GM21717 (cell line): Measurements from ENCODE around the gene CTNNA2.

Experiments
- ATAC-seq: cut with Tn5 transposase; IDR thresholded peaks from one replicate; pipeline ENCODE4 v1.9.1; 2021; ENCODE audit warnings: mild to moderate bottlenecking, moderate library complexity; ENCODE audit not compliant: unreplicated experiment

CTNNA2 gene

DNA sequence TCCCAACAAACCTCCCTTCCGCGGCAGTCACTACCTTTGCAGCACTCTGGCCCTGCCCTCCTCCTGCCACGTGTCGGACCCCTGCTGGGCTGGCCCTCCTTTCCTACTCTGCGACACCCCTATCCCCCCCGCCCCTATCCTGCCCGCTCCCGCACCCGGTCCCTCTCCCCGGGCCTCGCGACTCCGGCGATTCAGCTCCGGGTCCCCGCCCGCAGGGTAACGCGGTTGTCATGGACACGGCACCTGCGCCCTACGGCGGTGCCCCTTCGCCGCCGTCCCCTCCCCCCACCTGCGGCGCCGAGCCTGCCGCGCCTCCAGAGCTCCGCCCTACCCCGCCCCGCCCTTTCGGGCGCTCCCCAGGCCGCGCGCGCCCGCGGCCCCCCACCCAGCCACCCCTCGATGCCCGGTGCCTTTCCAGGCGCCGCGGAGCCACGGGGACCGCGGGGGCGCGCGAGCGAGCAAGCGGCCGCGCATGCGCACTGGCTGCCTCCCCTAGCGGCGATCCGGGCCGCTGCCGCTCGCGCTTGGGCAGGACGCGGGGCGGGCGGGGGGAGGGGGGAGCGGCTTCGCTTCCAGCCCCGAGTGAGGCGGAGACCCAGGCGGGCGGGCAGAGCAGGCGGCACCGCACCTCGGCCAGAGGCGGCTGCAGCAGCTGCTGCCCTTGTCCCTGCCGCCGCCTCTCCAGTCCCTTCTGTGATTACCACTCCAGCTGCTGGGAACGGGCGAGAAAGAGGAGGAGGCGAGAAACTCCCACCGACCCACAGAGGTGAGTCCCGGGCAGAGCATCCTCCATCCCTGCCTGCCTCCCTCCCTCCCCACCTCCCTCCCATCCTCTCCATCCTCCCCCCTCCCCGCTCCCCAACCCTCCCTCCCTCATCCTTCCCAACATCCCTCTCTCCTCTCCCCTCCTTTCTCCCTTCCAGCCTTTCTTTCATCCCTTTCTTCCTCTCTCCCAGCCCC, at the start of gene CTNNA2:
Gene CTNNA2, plus strand, starts transcription at position 610 of the 960 bp plus-strand sequence.
- no peak for ATAC-seq

DNA sequence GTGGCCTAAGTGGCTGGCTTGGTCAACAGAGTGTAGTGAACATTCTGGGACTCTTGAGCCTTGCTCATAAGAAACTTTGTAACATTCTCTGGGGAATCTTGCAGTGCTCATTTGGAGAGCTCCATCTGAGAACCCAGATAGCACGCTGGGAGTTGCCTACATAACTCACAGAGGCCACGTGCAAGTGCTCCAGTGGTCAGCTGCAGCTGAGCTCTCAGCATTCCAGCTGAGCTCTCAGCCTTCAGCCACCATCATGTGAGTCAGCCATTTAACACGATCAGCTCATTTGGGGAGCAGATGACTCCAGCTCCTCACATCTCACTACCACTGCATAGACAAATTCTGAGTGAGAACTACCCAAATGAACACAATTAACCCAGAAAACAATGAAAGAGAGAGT, 25.5 kb upstream of the CTNNA2 start:
- ATAC-seq, result no peak

DNA sequence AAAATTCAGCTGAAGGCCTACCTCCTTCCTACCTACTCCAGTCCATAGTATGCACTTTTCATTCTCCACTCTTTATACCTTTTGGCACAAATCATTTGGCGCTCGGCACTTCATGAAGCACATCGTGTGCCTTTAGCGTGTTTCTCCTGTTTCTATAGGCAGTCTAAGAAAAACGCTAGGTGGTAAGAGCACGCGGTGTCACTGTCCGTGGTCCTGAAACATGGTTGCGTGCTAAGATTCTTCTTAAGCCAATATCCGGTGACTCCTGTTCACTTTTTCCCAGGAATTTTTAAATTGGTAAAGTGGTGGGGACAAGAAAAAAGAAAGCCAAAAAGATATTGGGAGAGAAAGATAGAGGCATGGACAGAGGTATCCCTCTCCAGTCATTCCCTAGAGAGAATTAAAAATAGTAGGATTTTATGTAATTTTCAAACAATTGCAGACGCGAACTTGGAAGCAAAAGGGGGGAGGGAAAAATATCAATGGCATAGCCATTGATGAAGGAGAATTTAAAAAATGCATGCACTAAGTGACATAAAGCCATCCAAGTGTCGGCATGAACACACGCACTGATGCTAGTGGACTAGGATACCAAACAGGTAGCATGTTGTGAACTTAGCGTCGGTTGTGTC, 1.4 kb upstream of the CTNNA2 start:
- no peak for ATAC-seq

GRCh38 chr2:79513711-79514110, 860 bp downstream of the CTNNA2 start:
- no peak for ATAC-seq

DNA sequence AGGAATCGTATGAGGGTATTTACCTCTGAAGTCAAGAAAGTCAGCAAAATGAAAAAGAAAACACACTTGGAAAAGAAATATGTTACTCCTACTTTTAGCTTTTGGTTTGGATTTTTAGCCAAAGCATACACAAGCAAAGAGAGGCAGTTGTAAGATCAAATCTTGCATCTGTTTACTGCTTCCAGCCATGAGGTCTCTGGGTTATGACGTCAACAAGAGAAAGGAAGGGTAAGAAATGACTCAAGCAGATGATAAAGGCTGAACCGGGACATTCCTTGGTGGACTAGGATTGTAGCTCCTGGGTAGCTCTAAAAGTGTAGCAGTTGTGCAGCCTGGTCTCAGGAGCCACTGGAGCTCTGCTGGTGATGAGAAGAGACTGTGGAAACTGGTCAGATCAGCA, 16.8 kb downstream of the CTNNA2 start:
- ATAC-seq, result no peak

- no peak for ATAC-seq
Measured at GRCh38 chr2:79530443-79530842, 17.6 kb downstream of the CTNNA2 start.

DNA sequence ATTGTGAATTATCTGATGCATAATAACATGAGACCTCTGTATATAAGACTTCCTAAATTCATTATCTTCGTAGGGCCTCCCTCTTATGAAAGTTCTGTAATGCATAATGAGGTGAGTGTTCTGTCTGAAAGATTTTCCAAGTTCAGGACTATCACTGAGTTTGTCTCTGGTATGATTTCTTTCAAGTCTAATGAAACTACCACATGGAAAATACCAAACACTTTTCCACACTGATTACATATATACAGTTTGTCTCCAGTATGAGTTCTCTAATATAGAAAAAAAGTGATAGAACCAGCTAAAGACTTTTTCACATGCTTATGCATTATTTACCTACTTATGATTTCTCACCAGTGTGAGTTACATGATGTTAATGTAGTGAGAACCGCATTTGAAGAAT, 34.7 kb downstream of the CTNNA2 start:
- ATAC-seq, result no peak

- no peak for ATAC-seq
Measured at GRCh38 chr2:79552653-79553052, 39.8 kb downstream of the CTNNA2 start.

DNA sequence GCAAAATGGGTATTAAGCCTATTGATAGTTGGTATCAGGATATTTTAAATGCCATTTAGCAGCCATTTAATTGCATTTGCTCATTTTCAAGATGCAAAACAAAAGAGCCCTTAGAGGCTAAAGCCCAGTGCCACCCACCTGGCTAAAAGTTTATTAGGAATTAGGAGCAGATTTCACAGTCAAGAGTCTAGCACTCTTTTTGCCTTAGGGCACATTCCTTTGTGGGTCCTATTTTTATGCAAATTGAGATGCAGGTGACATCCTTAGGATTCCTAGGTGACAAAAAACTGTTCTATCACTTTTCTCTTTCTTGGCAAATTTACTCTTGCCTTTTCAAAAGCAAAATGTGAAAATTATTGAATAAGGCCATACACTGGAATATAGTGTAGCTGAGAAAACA, 42.0 kb downstream of the CTNNA2 start:
- ATAC-seq, result no peak

DNA sequence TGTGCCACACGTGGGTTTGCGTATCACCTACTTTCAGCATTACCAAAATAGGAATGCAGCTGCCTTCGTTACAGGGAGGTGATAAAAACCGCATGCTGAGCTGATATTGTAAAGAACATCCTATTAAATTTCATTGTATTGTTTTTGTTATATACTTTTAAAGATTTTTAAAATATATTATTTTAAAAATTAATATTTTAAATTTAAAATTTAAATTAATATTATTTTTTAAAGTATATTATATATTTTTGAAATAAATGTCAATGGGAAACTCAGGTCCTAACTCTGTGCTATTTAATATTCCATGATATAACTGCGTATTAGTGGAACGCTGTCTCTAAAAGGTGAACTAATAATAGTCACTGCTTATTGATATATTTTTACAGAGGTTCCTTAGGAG, 51.2 kb downstream of the CTNNA2 start:
- no peak for ATAC-seq

- no peak for ATAC-seq
Measured at GRCh38 chr2:79569048-79569447, 56.2 kb downstream of the CTNNA2 start.

- ATAC-seq, result no peak
Measured at GRCh38 chr2:79573895-79574674, 61.2 kb downstream of the CTNNA2 start.

DNA sequence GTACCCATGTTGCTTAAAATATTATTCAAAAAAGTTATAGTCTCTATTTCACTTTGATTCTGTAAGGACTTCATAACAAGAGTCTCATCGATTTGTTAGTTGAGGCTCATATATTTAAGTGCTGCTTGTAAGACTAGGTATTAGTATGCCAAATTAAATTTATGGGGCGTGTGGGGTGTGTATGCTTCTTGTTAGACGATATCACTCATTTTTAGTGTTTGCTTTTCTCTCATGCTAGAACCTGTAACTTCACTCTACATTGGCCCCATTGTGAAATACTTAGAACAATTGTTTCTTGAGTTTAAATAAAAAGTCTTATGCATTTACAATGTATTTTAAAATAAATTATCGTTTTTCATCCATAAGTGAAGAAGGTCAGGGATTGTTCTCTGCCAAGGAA, 63.6 kb downstream of the CTNNA2 start:
- ATAC-seq, result no peak

GRCh38 chr2:79578952-79579351, 66.1 kb downstream of the CTNNA2 start:
- no peak for ATAC-seq

DNA sequence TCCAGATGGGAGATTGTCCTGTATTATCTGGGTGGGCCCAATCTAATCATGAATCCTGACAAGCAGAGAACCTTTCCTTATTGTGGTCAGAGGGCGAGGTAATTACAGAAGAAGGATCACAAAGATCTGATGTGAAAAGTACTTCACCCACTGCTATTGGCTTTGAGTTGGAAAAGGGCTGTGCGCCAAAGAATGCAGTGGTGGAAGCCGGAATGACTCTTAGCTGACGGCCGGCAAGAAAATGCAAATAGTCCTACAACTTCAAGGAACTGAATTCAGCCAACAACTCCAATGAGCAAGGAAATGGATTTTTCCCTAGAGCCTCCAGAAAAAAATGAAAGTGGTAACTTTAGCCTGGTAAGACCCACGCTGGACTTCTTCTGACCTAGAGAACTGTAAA, 67.3 kb downstream of the CTNNA2 start:
- ATAC-seq, result no peak

- no peak for ATAC-seq
Measured at GRCh38 chr2:79585701-79586433, 73.0 kb downstream of the CTNNA2 start.

GRCh38 chr2:79591281-79591680, 78.4 kb downstream of the CTNNA2 start:
- no peak for ATAC-seq

DNA sequence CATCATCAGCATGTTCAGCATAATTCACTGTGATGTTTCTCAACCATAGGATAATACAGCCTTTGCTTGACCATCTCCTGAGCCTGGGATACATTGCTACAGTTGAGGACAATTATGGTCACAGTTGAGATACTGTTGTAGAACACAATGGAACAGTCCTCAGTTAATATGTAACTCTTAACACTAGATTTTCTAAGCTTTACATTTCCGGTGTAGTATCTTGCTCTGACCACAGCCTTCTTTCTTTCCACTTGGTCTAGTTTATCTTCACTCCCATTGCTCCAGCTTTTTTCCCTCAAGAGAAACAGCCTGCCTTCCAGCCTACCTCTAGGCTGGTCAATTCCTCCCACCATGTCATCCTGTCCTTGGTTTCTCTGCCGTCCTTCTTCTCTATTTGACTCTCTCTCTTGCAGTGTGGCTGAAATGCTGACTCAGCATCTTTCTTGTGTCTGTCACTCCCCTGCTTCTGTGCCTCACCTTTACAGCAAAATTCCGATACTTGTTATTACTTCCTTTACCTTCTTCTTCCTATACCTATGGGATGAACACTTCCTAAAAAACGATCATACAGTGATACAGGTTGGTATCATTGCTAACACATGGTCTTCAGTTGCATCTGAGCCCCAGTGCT, 80.5 kb downstream of the CTNNA2 start:
- no peak for ATAC-seq

DNA sequence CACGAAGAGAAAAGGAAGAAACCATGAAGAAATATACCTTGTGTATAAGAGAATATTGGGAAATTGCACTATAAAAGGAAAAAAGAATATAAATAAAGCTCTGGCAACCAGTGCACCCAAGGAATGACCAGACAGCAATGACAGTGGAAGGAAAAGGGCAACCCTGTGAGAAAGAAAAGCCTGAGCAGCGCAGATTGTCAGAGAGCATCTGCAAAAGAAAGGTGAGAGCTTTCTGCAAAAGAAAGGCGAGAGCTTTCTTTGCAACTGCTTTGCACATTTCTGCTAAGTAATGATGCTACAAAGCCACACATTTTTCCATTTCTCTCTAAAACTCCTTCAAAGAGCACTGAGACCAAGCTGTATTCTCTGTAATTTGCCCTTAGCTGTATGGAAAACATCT, 83.6 kb downstream of the CTNNA2 start:
- no peak for ATAC-seq

DNA sequence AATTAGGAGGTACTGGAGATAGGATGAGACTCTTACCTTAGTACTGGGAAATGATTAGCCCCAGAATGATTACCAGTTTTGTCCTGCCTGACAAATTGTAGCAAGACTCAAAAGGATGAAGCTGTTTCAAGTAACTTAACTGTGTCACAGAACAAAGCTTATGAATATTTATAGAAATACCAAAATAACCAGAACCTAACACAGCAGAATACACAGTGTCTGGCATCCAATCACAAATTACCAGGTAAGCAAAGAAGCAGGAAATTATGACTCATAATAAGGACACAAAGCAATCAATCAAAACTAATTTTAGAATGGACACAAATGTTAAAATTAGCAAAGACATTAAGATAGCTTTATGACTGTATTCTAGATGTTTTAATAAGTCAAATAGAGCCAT, 91.9 kb downstream of the CTNNA2 start:
- no peak for ATAC-seq
